Stimulated activated naive B cell treated with anti-CD40 and anti-IgM and Interleukin-4, amounts not matched to agents 10 μg/mL and 1 μg/mL and 100 μg/mL, for 72 hours (primary cell): Measurements from ENCODE around the gene SREBF2.
A peak's percentile ranks its signal among the peaks of the same experiment; 100 is the strongest.

Experiments
- ATAC-seq, 2 donors: fragments of 150-1000 bp; cut with Tn5 transposase; replicated peaks; 2 replicates each; pipeline ENCODE4 v1.10.0; 2021; ENCODE audit warnings: moderate library complexity in 1 of 2
- DNase-seq: peaks from one replicate; pipeline ENCODE4 v3.0.0; 2021
- H3K27ac Mint-ChIP-seq: one replicate; pipeline ENCODE4 v1.8.0; 2022; ENCODE audit warnings: mild to moderate bottlenecking, mixed read lengths
- H3K27me3 Mint-ChIP-seq, 2 donors: one replicate each; pipeline ENCODE4 v1.8.0; 2022; ENCODE audit warnings: mixed read lengths in 2 of 2
- H3K36me3 Mint-ChIP-seq, 2 donors: one replicate each; pipeline ENCODE4 v1.8.0; 2022; ENCODE audit warnings: mixed read lengths in 2 of 2, mild to moderate bottlenecking in 1 of 2
- H3K4me1 Mint-ChIP-seq, 2 donors: one replicate each; pipeline ENCODE4 v1.8.0; 2022; ENCODE audit warnings: mixed read lengths in 2 of 2, mild to moderate bottlenecking in 1 of 2
- H3K4me3 Mint-ChIP-seq, 2 donors: one replicate each; pipeline ENCODE4 v1.8.0; 2022; ENCODE audit warnings: mild to moderate bottlenecking in 2 of 2, mixed read lengths in 2 of 2, moderate library complexity in 1 of 2
- H3K9me3 Mint-ChIP-seq, 2 donors: one replicate each; pipeline ENCODE4 v1.8.0; 2022; ENCODE audit warnings: mixed read lengths in 2 of 2, mild to moderate bottlenecking in 1 of 2

Gene SREBF2

DNA sequence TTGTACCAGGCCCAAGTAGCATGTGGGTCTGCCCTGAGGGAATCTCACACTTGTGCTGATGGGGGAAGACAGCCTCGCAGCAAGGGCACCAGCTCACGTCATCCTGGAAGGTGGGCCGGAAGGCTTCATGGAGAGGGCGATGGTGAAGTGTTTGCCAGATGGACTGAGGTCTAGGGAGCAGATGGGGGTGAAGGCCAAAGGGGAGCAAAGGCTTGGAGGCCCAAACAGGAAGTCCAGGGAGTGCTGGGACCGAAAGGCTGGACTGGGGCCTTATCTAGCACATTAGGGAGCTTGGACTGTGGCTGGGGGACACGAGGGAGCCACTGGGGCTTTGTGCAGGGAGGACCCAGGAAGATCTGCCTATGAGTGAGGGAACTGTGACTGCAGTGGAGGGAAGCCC is 94.9 kb downstream of the SREBF2 start:
- Mint-ChIP-seq H3K9me3 (no peaks in the 10 kb centered on the region), H3K4me3 (peak overlapping the region; percentile 84 to 100), H3K36me3 (peaks cover 22 to 26% of the 10 kb centered on the region in 2 donors), H3K4me1 (peaks cover 55 to 83% of the 10 kb centered on the region in 2 donors), H3K27me3 (no peaks in the 10 kb centered on the region), H3K27ac (peak overlapping the region; percentile 97)
- no peak for DNase-seq
- no peak for ATAC-seq

- Mint-ChIP-seq H3K36me3 (peaks cover 16 to 21% of the 10 kb centered on the region in 2 donors), H3K27me3 (no peaks in the 10 kb centered on the region), H3K4me3 (peak overlapping the region; percentile 66 to 74), H3K4me1 (peaks cover 55 to 83% of the 10 kb centered on the region in 2 donors), H3K27ac (peak overlapping the region; percentile 97), H3K9me3 (no peaks in the 10 kb centered on the region)
- no peak for ATAC-seq
- no peak for DNase-seq
Observed at GRCh38 chr22:41928593-41929417, 95.9 kb downstream of the SREBF2 start.

DNA sequence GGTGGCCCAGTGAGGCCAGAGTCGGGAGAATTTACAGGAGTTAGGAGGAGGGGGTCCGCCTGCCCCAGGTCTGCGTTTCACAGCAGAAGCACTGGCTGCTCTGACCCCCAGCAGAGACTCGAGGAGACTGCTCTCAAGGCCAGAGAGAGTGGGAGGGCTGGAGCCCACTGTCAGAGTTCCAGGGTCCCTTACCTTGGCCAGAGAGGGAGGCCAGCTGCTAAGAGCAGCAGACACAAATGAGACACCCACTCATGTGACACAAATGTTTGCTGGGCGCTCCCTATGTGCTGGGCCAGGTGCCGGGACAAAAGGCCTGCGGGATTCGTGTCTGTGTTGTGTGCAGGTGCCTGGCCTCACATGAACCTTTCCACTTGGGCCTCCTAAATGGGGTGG is 96.5 kb downstream of the SREBF2 start:
- no peak for ATAC-seq
- H3K36me3 Mint-ChIP-seq: peaks cover 16 to 21% of the 10 kb centered on the region in 2 donors
- peaks cover 59 to 88% of the 10 kb centered on the region in 2 donors for H3K4me1 Mint-ChIP-seq
- no peak for DNase-seq
- no peaks in the 10 kb centered on the region for H3K27me3 Mint-ChIP-seq
- peak overlapping the region; percentile 66 to 74 for H3K4me3 Mint-ChIP-seq
- peak overlapping the region; percentile 97 for H3K27ac Mint-ChIP-seq
- no peaks in the 10 kb centered on the region for H3K9me3 Mint-ChIP-seq

DNA sequence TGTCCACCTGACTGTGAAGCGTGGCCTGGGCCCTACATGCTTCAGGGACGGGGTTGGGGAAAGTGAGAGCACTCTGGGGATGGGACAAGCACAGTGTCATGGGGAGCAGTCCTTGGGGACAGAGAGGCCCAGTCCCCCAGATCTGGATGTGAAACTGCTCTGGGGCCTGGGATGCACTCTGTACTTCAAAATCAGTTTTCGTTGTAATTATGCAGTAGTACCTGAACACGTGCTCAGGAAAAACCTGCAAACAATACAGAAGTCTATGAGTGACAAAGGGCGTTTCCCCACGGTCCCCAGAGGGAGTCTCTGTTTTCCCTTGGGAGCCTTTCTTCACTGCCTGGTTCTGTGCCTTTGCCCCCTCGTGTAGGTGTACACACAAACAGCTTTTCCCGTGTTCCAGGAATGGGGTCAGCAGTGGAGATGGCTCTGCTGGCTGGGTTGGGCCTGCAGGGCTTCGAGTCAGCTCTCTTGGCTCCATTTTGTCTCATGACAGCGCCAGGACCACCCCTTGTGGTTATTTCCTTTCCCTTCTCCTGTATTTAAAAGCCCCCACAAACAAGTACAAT is 98.9 kb downstream of the SREBF2 start:
- no peaks in the 10 kb centered on the region for H3K27me3 Mint-ChIP-seq
- peak overlapping the region; percentile 31 to 59 for H3K4me3 Mint-ChIP-seq
- no peaks in the 10 kb centered on the region for H3K9me3 Mint-ChIP-seq
- H3K36me3 Mint-ChIP-seq: peaks cover 10 to 23% of the 10 kb centered on the region in 2 donors
- peak; percentile 82 for DNase-seq
- ATAC-seq: peak; percentile 40 to 50
- H3K4me1 Mint-ChIP-seq: peaks cover 73 to 96% of the 10 kb centered on the region in 2 donors
- peak overlapping the region; percentile 85 for H3K27ac Mint-ChIP-seq

- ATAC-seq (no peak), DNase-seq (no peak)
- H3K27me3 Mint-ChIP-seq: no peaks in the 10 kb centered on the region
- H3K27ac Mint-ChIP-seq: peak overlapping the region; percentile 85
- H3K4me3 Mint-ChIP-seq: peak overlapping the region; percentile 59 to 61
- H3K9me3 Mint-ChIP-seq: no peaks in the 10 kb centered on the region
- H3K36me3 Mint-ChIP-seq: peaks cover 14 to 29% of the 10 kb centered on the region in 2 donors
- H3K4me1 Mint-ChIP-seq: peaks cover 75 to 96% of the 10 kb centered on the region in 2 donors
Observed at GRCh38 chr22:41932353-41932752, 99.4 kb downstream of the SREBF2 start.

- Mint-ChIP-seq H3K4me3 (peak overlapping the region in 1 of 2 donors; percentile 64), H3K36me3 (peaks cover 23 to 37% of the 10 kb centered on the region in 2 donors), H3K4me1 (peaks cover 69 to 96% of the 10 kb centered on the region in 2 donors)
Observed at GRCh38 chr22:41933411-41934177, 100.7 kb downstream of the SREBF2 start.

GRCh38 chr22:41934284-41935014 is 101.5 kb downstream of the SREBF2 start:
- H3K36me3 Mint-ChIP-seq: peaks cover 30 to 45% of the 10 kb centered on the region in 2 donors
- no peak for ATAC-seq
- H3K9me3 Mint-ChIP-seq: no peaks in the 10 kb centered on the region
- H3K27ac Mint-ChIP-seq: peak overlapping the region; percentile 100
- no peak for DNase-seq
- H3K27me3 Mint-ChIP-seq: no peaks in the 10 kb centered on the region
- peaks cover 68 to 96% of the 10 kb centered on the region in 2 donors for H3K4me1 Mint-ChIP-seq
- peak overlapping the region; percentile 37 to 64 for H3K4me3 Mint-ChIP-seq

More at GRCh38 chr22:41933411-41934177, 100.7 kb downstream of the SREBF2 start:
- peak overlapping the region; percentile 100 for H3K27ac Mint-ChIP-seq
- H3K9me3 Mint-ChIP-seq: no peaks in the 10 kb centered on the region
- ATAC-seq (no peak), DNase-seq (no peak)
- no peaks in the 10 kb centered on the region for H3K27me3 Mint-ChIP-seq

- Mint-ChIP-seq H3K36me3 (peaks cover 32 to 50% of the 10 kb centered on the region in 2 donors), H3K27me3 (no peaks in the 10 kb centered on the region), H3K4me1 (peaks cover 70 to 96% of the 10 kb centered on the region in 2 donors), H3K4me3 (peak overlapping the region in 1 of 2 donors; percentile 37), H3K9me3 (no peaks in the 10 kb centered on the region), H3K27ac (peak overlapping the region; percentile 100)
- DNase-seq (no peak), ATAC-seq (no peak)
Observed at GRCh38 chr22:41935015-41935351, 102.1 kb downstream of the SREBF2 start.

- Mint-ChIP-seq H3K4me3 (peak overlapping the region; percentile 67 to 73), H3K4me1 (peaks cover 69 to 96% of the 10 kb centered on the region in 2 donors), H3K36me3 (peaks cover 32 to 51% of the 10 kb centered on the region in 2 donors), H3K9me3 (no peaks in the 10 kb centered on the region), H3K27ac (peak overlapping the region; percentile 100), H3K27me3 (no peaks in the 10 kb centered on the region)
- no peak for DNase-seq
- no peak for ATAC-seq
Observed at GRCh38 chr22:41935509-41935908, 102.6 kb downstream of the SREBF2 start.

DNA sequence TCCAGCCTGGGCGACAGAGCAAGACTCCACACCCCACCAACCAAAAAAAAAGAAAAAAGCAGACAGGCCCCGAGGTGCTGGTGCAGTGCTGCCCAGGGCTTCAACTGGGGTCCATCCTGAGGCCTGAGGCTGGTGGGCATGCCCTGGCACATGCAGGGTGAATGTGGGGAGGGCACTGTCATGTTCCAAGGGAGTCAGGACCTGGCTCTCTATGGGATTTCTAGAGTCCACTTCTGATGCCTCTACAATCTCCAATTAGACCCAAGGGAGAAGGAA is 103.9 kb downstream of the SREBF2 start:
- H3K9me3 Mint-ChIP-seq: no peaks in the 10 kb centered on the region
- no peak for ATAC-seq
- H3K27ac Mint-ChIP-seq: peak overlapping the region; percentile 100
- H3K36me3 Mint-ChIP-seq: peaks cover 38 to 63% of the 10 kb centered on the region in 2 donors
- DNase-seq: no peak
- peaks cover 73 to 100% of the 10 kb centered on the region in 2 donors for H3K4me1 Mint-ChIP-seq
- H3K27me3 Mint-ChIP-seq: no peaks in the 10 kb centered on the region
- H3K4me3 Mint-ChIP-seq: peak overlapping the region in 1 of 2 donors; percentile 67

DNA sequence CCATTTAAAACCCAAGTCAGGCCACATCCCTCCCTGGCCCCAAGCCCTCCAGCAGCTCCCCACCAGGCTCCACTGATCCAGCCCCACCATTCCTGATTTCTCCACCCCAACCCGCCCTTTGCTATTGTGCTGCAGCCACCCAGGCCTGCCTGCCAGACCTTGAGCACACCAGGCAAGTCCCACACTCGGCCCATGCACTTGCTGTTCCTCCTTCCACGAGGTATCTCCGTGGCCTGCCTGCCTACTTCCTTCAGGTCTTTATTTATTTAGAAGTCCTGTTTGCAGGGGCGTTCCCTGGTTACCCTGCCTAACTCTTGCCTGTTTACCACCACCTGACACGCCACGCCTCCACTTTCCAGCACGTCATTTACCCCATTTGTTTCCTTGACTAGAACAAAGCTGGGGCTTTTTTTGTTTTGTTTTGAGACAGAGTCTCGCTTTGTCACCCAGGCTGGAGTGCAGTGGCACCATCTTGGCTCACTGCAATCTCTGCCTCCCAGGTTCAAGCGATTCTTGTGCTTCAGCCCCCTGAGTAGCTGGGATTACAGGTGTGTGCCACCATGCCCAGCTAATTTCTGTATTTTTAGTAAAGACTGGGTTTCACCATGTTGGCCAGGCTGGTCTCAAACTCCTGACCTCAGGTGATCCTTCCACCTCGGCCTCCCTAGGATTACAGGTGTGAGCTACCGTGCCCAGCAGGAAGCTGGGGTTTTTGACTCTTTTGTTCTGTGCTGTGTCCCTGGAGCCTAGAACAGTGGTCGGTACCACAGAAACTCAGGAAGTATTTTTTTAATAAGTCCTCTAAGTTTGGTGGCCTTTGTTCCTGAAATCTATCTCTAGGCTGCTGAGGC is 107.3 kb downstream of the SREBF2 start:
- Mint-ChIP-seq H3K9me3 (no peaks in the 10 kb centered on the region), H3K4me1 (peaks cover 56 to 80% of the 10 kb centered on the region in 2 donors), H3K27me3 (no peaks in the 10 kb centered on the region), H3K36me3 (peaks cover 42 to 69% of the 10 kb centered on the region in 2 donors), H3K27ac (peak overlapping the region; percentile 100), H3K4me3 (peak overlapping the region; percentile 94 to 97)
- DNase-seq: peak; percentile 96
- ATAC-seq: peak; percentile 70 to 74

- peak overlapping the region; percentile 100 for H3K27ac Mint-ChIP-seq
- peaks cover 53 to 77% of the 10 kb centered on the region in 2 donors for H3K4me1 Mint-ChIP-seq
- no peaks in the 10 kb centered on the region for H3K9me3 Mint-ChIP-seq
- DNase-seq (peak; percentile 82), ATAC-seq (peak; percentile 49 to 50)
- peaks cover 46 to 68% of the 10 kb centered on the region in 2 donors for H3K36me3 Mint-ChIP-seq
- H3K27me3 Mint-ChIP-seq: peaks cover 4 to 6% of the 10 kb centered on the region in 2 donors
- peak overlapping the region; percentile 42 to 97 for H3K4me3 Mint-ChIP-seq
Observed at GRCh38 chr22:41940832-41941765, 108.2 kb downstream of the SREBF2 start.
